Measurements from ENCODE around the gene OLFM1.

- TF ChIP-seq CTCF (IDR thresholded peaks at IDR 0.05; ENCODE audit: low read depth, low read length) (no peak), EZH2phosphoT487 (IDR thresholded peaks at IDR 0.05; ENCODE audit: low read depth) (no peak)
Observed at GRCh38 chr9:135116371-135116770, 28.9 kb downstream of the OLFM1 start.
